Measurements from ENCODE around the gene PACRG. TPM values are rescaled to one million over a fixed set of nuclear protein-coding genes. Genes with fewer than 3 reads are reported as not detected.

The PACRG gene
- polyA plus RNA-seq, 2 of the 4 experiments (the other 2 are of a cell fraction), result 0.14 to 0.30 TPM

DNA sequence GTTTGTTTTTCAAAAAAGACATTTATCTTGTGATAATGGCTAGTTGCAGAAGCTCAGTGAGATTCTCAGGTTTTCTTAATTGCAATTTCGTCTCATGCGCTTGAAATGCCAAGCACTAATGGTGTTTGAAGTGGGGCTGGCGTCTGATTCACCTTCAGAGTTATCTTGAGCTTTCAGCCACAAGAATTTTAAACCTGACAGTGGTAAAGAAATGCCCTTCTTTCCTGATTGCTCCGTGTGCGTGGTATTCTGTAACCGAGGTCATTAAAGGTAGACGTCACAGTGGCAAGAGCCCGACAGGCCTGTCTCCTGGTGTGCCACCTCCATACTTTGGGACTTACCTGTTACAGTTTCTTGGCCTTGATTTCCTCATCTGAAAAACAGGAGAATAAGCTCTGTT, 560.3 kb downstream of the PACRG start:
- no peak for DNase-seq (ENCODE audit: low read depth in 1 of 2, low spot score in 1 of 2)
- TF ChIP-seq KDM1A (IDR thresholded peaks at IDR 0.05; ENCODE audit: low read depth) (no peak), RCOR1 (IDR thresholded peaks at IDR 0.05; ENCODE audit: low read depth, low read length) (no peak), BHLHE40 (IDR thresholded peaks at IDR 0.05; ENCODE audit: low read depth, low read length) (no peak), RNF2 (IDR thresholded peaks at IDR 0.05; ENCODE audit: borderline replicate concordance, low read depth) (no peak), TP53 (CRISPR knock-in tag; IDR thresholded peaks at IDR 0.05) (no peak), TFCP2L1 (CRISPR knock-in tag; IDR thresholded peaks at IDR 0.05) (no peak), KDM5A (IDR thresholded peaks at IDR 0.05) (no peak), FOSB (CRISPR knock-in tag; IDR thresholded peaks at IDR 0.05) (no peak), SMC3 (IDR thresholded peaks at IDR 0.05) (no peak), CBX8 (IDR thresholded peaks at IDR 0.05) (no peak), ZFP36 (IDR thresholded peaks at IDR 0.05; ENCODE audit: borderline replicate concordance, partially characterized antibody) (no peak), RAD21 (conservative IDR thresholded peaks at IDR 0.05 in 1 of 2, IDR thresholded peaks at IDR 0.05 in 1 of 2) (no peak), POLR2A (IDR thresholded peaks at IDR 0.05; ENCODE audit: low read length) (no peak)
- TF ChIP-seq, protein P1, sequence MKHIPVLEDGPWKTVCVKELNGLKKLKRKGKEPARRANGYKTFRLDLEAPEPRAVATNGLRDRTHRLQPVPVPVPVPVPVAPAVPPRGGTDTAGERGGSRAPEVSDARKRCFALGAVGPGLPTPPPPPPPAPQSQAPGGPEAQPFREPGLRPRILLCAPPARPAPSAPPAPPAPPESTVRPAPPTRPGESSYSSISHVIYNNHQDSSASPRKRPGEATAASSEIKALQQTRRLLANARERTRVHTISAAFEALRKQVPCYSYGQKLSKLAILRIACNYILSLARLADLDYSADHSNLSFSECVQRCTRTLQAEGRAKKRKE (CRISPR knock-in tag; IDR thresholded peaks at IDR 0.05; ENCODE audit: low read depth), result no peak
- TF ChIP-seq, protein P2, sequence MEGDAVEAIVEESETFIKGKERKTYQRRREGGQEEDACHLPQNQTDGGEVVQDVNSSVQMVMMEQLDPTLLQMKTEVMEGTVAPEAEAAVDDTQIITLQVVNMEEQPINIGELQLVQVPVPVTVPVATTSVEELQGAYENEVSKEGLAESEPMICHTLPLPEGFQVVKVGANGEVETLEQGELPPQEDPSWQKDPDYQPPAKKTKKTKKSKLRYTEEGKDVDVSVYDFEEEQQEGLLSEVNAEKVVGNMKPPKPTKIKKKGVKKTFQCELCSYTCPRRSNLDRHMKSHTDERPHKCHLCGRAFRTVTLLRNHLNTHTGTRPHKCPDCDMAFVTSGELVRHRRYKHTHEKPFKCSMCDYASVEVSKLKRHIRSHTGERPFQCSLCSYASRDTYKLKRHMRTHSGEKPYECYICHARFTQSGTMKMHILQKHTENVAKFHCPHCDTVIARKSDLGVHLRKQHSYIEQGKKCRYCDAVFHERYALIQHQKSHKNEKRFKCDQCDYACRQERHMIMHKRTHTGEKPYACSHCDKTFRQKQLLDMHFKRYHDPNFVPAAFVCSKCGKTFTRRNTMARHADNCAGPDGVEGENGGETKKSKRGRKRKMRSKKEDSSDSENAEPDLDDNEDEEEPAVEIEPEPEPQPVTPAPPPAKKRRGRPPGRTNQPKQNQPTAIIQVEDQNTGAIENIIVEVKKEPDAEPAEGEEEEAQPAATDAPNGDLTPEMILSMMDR (IDR thresholded peaks at IDR 0.05), result no peak
- TF ChIP-seq, protein P3, sequence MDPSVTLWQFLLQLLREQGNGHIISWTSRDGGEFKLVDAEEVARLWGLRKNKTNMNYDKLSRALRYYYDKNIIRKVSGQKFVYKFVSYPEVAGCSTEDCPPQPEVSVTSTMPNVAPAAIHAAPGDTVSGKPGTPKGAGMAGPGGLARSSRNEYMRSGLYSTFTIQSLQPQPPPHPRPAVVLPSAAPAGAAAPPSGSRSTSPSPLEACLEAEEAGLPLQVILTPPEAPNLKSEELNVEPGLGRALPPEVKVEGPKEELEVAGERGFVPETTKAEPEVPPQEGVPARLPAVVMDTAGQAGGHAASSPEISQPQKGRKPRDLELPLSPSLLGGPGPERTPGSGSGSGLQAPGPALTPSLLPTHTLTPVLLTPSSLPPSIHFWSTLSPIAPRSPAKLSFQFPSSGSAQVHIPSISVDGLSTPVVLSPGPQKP (IDR thresholded peaks at IDR 0.05; ENCODE audit: low read depth, low read length), result no peak
- TF ChIP-seq, protein P4, sequence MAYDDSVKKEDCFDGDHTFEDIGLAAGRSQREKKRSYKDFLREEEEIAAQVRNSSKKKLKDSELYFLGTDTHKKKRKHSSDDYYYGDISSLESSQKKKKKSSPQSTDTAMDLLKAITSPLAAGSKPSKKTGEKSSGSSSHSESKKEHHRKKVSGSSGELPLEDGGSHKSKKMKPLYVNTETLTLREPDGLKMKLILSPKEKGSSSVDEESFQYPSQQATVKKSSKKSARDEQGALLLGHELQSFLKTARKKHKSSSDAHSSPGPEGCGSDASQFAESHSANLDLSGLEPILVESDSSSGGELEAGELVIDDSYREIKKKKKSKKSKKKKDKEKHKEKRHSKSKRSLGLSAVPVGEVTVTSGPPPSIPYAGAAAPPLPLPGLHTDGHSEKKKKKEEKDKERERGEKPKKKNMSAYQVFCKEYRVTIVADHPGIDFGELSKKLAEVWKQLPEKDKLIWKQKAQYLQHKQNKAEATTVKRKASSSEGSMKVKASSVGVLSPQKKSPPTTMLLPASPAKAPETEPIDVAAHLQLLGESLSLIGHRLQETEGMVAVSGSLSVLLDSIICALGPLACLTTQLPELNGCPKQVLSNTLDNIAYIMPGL (CRISPR knock-in tag; IDR thresholded peaks at IDR 0.05; ENCODE audit: borderline replicate concordance), result no peak
- Histone ChIP-seq H3K4me1 (no peaks in the 10 kb centered on the region), H3K27ac (no peak overlapping the region), H3K4me3 (no peak overlapping the region), H3K4me2 (no peak overlapping the region), H3K9me3 (no peaks in the 10 kb centered on the region)
- CTCF ChIA-PET, result no interaction called here
- no peak for ATAC-seq
- WGBS (ENCODE audit: missing lambda C conversion rate), result 90% methylated on average over 8 of the region's 8 CpGs
- POLR2A ChIA-PET, result no interaction called here
- no peak for FAIRE-seq

DNA sequence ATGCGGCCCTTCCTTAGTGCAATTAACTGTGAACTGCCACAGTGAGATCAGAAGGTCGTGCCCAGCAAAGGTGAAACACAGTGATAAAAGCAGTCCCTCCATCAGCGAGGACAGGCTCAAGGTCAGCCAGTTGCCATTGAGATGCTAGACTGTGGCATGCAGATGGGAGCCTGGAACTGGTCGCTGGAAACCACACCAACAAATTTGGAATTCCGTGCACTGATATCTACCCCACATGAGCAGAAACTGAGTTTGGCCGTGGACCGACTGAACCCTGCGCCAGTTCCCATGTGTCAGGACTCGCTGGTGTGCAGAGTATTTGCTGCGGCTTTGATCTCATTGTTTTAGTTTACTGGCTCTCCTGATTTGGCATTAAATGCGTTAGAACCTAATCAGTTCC, 561.1 kb downstream of the PACRG start:
- H3K9me3 ChIP-seq, result no peaks in the 10 kb centered on the region
- no peak for ATAC-seq
- no peak overlapping the region for H3K4me2 ChIP-seq
- no peak overlapping the region for H3K27ac ChIP-seq
- TF ChIP-seq BHLHE40 (IDR thresholded peaks at IDR 0.05; ENCODE audit: low read depth, low read length), result no peak
- TF ChIP-seq FOSB (CRISPR knock-in tag; IDR thresholded peaks at IDR 0.05), result no peak
- TF ChIP-seq, protein P4 (CRISPR knock-in tag; IDR thresholded peaks at IDR 0.05; ENCODE audit: borderline replicate concordance), result no peak
- TF ChIP-seq CHD4 (IDR thresholded peaks at IDR 0.05; ENCODE audit: borderline replicate concordance), result no peak
- TF ChIP-seq CHD2 (IDR thresholded peaks at IDR 0.05; ENCODE audit: low read length, partially characterized antibody), result no peak
- FAIRE-seq, result no peak
- 84% methylated on average over 11 of the region's 11 CpGs for WGBS (ENCODE audit: missing lambda C conversion rate)
- no peaks in the 10 kb centered on the region for H3K4me1 ChIP-seq
- no peak for DNase-seq (ENCODE audit: low read depth in 1 of 2, low spot score in 1 of 2)
- POLR2A ChIA-PET, result no interaction called here
- CTCF ChIA-PET, result no interaction called here
- no peak overlapping the region for H3K4me3 ChIP-seq
